Stomach (tissue), 9 donors: Measurements from ENCODE around the gene RELN. TPM values are rescaled to one million over a fixed set of nuclear protein-coding genes. Genes with fewer than 3 reads are reported as not detected.

Source experiments
- DNase-seq, 2 donors: peaks; one replicate each; pipeline versions ENCODE4 v3.0.0 to v3.0.0-alpha.2; 2013 to 2019
- H3K27ac ChIP-seq, 5 donors: fragments of 200-600 bp in 4 of 5; sonication (generic) in 4 of 5; one replicate each; pipeline ENCODE4 v1.5.1; 2013 to 2019; ENCODE audit warnings: mild to moderate bottlenecking in 1 of 5, moderate library complexity in 1 of 5
- H3K27me3 ChIP-seq, 3 donors: fragments of 200-600 bp; sonication (generic); one replicate each; pipeline ENCODE4 v1.5.1; 2017 to 2019; ENCODE audit warnings: mixed run types in 1 of 3
- H3K36me3 ChIP-seq, 4 donors: fragments of 200-600 bp; sonication (generic); 1 replicate in 3 of 4; 2 replicates in 1 of 4; pipeline ENCODE4 v1.5.1; 2016 to 2019
- H3K4me1 ChIP-seq, 4 donors: fragments of 200-600 bp; sonication (generic); one replicate each; pipeline ENCODE4 v1.5.1; 2016 to 2019
- H3K4me3 ChIP-seq, 4 donors: fragments of 200-600 bp; sonication (generic) in 3 of 4; one replicate each; pipeline ENCODE4 v1.5.1; 2016 to 2019; ENCODE audit warnings: mild to moderate bottlenecking in 1 of 4
- H3K9me3 ChIP-seq, 4 donors: fragments of 200-600 bp; sonication (generic); one replicate each; pipeline ENCODE4 v1.5.1; 2016 to 2019
- CTCF ChIP-seq, 7 experiments: fragments of 450-650 bp in 4 of 7; fragments of 200-600 bp in 3 of 7; sonication (generic) in 3 of 7; IDR thresholded peaks; one replicate each; pipeline ENCODE4 v1.5.1; 2016 to 2019; ENCODE audit warnings: antibody characterized with exemption in 7 of 7, control low read depth in 2 of 7, mild to moderate bottlenecking in 1 of 7
- EP300 ChIP-seq: sonication (generic); formaldehyde crosslinking; IDR thresholded peaks from one replicate; pipeline ENCODE4 v1.6.1; 2017; ENCODE audit warnings: antibody characterized with exemption
- POLR2A ChIP-seq, 4 donors: fragments of 450-650 bp; IDR thresholded peaks; one replicate each; pipeline ENCODE4 v1.6.1; 2016; ENCODE audit warnings: antibody characterized with exemption in 4 of 4, control low read depth in 2 of 4, mild to moderate bottlenecking in 1 of 4, moderate library complexity in 1 of 4
- POLR2AphosphoS5 ChIP-seq, 3 donors: sonication (generic); formaldehyde crosslinking; IDR thresholded peaks; one replicate each; pipeline ENCODE4 v1.6.1; 2016; ENCODE audit warnings: antibody characterized with exemption in 3 of 3
- WGBS, 5 donors: extraction: QIAGEN DNeasy Blood & Tissue Kit in 3 of 5; methylation state at CpG; one replicate each; pipeline versions ENCODE4 v1.1.5 to v1.1.7; 2013 to 2018; 5-methylcytosine and 5-hydroxymethylcytosine counted together
- intact Hi-C: fragments of 100-400 bp; cut with DNase I; formaldehyde crosslinking; loops from one replicate; pipeline ENCODE4 v1.15.1; 2023; ENCODE audit warnings: low total_unique reads
- polyA plus RNA-seq, 3 donors: library from polyadenylated mRNA; stranded (reverse); fragments of 200-250 nt; gene quantifications; one replicate each; pipeline ENCODE4 v1.2.3, GENCODE V29; 2013
- total RNA-seq, 5 donors: library from RNA; depleted of rRNA; stranded (reverse); fragments of >200 nt; gene quantifications; one replicate each; pipeline versions ENCODE4 v1.1.0 to v1.2.3, GENCODE V29; 2014 to 2016
- donor health status: healthy with polysubstance abuse.
- donor health status: Bipolar disorder and iron deficiency.
- donor health status: healthy.

RELN gene
- total and polyA plus RNA-seq, 8 donors = 0.19 to 14.3 (median 2.2) TPM

DNA sequence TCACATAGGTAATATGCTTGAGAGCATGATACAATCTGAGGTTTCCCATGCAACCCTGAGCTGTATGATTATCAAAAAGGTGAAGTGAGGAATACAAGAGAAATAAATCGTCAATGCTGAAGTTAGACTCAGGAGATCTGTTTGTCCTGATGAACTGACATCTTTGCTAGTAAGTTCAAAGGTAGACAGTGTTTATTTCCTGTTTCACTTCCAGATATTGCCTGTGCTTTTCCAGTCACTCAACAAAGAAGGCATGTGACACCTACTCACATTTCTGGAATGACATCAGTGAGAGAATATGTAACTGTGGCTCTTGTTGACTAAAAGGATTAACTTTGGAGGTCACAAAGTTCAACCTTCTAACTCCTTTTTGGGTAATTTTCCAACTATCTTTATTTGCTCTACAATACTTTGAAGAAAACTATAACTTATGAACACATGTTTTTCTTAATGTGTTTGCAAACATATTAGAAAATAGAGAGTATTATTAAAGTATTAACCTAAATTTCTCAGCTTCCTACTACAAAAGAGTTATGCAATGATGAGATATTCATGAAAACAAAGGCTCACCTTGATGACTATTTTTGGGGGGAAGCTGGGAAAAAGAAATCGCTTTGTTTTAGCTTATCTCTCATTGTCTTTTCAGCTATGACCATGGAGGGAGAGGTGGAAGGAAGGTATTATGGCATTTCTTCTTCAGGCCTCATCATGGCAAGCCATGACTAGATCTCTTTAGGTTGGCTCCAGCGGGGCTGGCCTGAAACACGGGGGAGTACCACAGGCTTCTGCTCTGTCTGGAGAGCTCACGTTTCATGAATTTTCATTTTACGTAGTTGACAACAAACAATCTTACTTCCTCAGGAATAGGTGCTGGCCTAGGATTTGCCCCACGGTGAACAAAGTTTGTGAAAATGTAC, 328.7 kb downstream of the RELN start:
- intact Hi-C loops = no loop called here
- no peak overlapping the region for H3K27ac ChIP-seq

DNA sequence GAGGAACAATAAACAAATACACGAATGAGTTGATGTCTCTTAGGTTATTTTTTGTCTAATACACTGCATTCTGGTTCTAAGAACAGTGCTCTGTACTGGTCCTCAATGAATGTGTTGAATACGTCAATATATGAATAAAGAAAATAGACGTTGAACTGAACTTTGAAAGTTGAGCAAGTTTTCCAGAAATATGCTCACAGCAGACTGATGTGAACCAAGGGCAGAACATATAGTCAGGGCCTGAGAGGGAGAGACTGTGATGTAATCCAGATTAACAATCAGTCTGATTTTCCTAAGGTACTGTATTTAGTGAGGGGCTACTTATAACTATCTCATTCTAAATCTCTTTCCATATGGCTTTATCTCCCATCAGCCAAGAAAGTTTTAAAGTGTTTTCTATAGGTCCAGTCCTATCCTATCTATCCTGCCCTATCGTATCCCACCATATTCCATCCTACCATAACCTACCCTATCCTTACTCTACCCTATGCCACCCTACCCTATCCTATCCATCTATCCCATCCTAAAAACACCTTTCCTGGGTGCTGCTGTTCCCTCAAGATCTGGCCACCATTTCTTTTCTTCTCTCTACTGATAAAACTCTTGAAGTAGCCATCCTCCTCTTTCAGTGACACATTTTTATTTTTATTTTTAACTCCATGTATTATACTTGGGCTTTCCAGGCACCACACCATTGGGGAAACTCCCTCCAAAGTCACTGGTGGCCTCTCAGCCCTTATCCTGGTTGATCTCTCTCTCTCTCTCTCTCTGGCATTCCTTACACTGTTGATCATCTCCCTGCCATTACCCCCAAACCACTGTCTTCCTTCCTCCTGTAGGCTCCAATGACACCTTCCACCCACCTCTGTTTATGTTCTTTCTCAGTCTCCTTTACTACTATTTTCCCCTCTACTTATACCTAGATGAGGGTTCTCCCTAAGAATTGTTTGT, 331.1 kb downstream of the RELN start:
- TF ChIP-seq POLR2AphosphoS5 (IDR thresholded peaks at IDR 0.05) = no peak
- TF ChIP-seq EP300 = no peak
- TF ChIP-seq POLR2A (IDR thresholded peaks at IDR 0.05) = no peak
- TF ChIP-seq CTCF (IDR thresholded peaks at IDR 0.05) = no peak
- Histone ChIP-seq H3K4me1 (no peaks in the 10 kb centered on the region), H3K9me3 (no peaks in the 10 kb centered on the region), H3K27me3 (no peaks in the 10 kb centered on the region), H3K36me3 (no peaks in the 10 kb centered on the region), H3K27ac (no peak overlapping the region), H3K4me3 (no peak overlapping the region)
- no peak for DNase-seq
- WGBS, 5 donors = 76 to 83% (median 80%) methylated on average over 4 of the region's 4 CpGs
- intact Hi-C loops = no loop called here

More for the DNA sequence above, 328.7 kb downstream of the RELN start:
- Histone ChIP-seq H3K9me3 (no peaks in the 10 kb centered on the region), H3K36me3 (no peaks in the 10 kb centered on the region), H3K4me3 (no peak overlapping the region), H3K4me1 (no peaks in the 10 kb centered on the region), H3K27me3 (no peaks in the 10 kb centered on the region)
- WGBS, 5 donors = 81 to 90% (median 85%) methylated on average over 7 of the region's 7 CpGs
- peak in 1 of 2 donors; percentile 33 for DNase-seq
- TF ChIP-seq POLR2AphosphoS5 (IDR thresholded peaks at IDR 0.05) (no peak), EP300 (no peak), POLR2A (IDR thresholded peaks at IDR 0.05) (no peak), CTCF (IDR thresholded peaks at IDR 0.05) (no peak)

GRCh38 chr7:103657474-103657894, 332.0 kb downstream of the RELN start:
- H3K36me3 ChIP-seq = no peaks in the 10 kb centered on the region
- H3K9me3 ChIP-seq = no peaks in the 10 kb centered on the region
- no peak for DNase-seq
- 48 to 58% (median 53%) methylated on average over 4 of the region's 4 CpGs for WGBS, 5 donors
- no peak overlapping the region for H3K27ac ChIP-seq
- H3K27me3 ChIP-seq = no peaks in the 10 kb centered on the region
- intact Hi-C loops = no loop called here
- H3K4me1 ChIP-seq = no peaks in the 10 kb centered on the region
- no peak for TF ChIP-seq POLR2AphosphoS5 (IDR thresholded peaks at IDR 0.05)
- H3K4me3 ChIP-seq = no peak overlapping the region

- Histone ChIP-seq H3K27me3 (no peaks in the 10 kb centered on the region), H3K4me1 (no peaks in the 10 kb centered on the region), H3K36me3 (no peaks in the 10 kb centered on the region), H3K27ac (no peak overlapping the region), H3K4me3 (no peak overlapping the region), H3K9me3 (no peaks in the 10 kb centered on the region)
- TF ChIP-seq CTCF (IDR thresholded peaks at IDR 0.05) = no peak
- TF ChIP-seq POLR2AphosphoS5 (IDR thresholded peaks at IDR 0.05) = no peak
- no peak for TF ChIP-seq POLR2A (IDR thresholded peaks at IDR 0.05)
- TF ChIP-seq EP300 = no peak
- intact Hi-C loops = no loop called here
- no peak for DNase-seq
These were observed 333.2 kb downstream of the RELN start for GRCh38 chr7:103656221-103656620.
